GM10266 (cell line): ENCODE results near the gene COL23A1.

Source experiments
- DNase-seq: peaks from one replicate; pipeline ENCODE4 v3.0.0; 2012; ENCODE audit errors: extremely low spot score
- TF ChIP-seq, protein P1 (sequence below): IDR thresholded peaks from 2 replicates; pipeline ENCODE4 v1.5.1; 2012; ENCODE audit warnings: mild to moderate bottlenecking, low read depth; ENCODE audit not compliant: control insufficient read depth, insufficient read depth; ENCODE audit errors: missing control alignments

COL23A1 gene

DNA sequence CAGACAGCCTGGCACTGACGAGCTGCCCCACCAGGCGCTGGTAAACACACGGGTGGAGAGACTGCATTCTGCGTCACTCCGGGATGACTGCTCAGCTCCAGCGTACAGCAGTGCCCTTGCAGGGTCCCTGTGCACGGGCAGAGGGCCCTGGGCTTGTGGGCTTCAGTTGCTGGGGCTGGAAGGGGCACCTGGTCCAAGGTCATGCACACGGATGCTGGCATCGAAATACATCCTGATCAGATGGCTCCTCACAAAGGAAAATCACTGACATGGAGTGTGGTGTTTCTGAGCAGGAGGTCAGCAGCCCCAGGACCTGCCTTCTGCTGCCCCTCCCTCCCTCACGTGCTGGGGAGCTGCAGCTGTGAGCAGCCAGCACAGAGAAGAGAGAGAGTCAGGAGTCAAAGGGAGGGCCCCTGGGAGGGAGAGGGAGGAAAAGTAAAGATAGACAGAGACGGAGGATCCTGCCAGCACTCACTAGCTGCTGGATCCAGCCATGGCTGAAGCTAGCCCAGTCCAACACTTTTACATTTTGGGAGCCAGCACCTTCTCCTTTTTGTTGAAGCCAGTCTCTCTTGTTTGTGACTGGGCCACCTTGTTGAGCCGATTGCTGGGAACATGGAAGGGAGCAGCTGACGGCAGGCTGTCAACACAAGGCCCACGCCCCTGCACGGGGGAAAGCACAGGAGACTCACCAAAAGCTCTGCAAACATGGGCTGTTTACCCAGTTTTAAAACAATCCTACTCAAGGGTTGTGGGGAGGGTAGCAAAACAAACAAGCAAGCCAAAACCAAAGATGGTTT lies 191.1 kb downstream of the COL23A1 start:
- TF ChIP-seq, protein P1, sequence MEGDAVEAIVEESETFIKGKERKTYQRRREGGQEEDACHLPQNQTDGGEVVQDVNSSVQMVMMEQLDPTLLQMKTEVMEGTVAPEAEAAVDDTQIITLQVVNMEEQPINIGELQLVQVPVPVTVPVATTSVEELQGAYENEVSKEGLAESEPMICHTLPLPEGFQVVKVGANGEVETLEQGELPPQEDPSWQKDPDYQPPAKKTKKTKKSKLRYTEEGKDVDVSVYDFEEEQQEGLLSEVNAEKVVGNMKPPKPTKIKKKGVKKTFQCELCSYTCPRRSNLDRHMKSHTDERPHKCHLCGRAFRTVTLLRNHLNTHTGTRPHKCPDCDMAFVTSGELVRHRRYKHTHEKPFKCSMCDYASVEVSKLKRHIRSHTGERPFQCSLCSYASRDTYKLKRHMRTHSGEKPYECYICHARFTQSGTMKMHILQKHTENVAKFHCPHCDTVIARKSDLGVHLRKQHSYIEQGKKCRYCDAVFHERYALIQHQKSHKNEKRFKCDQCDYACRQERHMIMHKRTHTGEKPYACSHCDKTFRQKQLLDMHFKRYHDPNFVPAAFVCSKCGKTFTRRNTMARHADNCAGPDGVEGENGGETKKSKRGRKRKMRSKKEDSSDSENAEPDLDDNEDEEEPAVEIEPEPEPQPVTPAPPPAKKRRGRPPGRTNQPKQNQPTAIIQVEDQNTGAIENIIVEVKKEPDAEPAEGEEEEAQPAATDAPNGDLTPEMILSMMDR, result no peak
- DNase-seq, result no peak

DNA sequence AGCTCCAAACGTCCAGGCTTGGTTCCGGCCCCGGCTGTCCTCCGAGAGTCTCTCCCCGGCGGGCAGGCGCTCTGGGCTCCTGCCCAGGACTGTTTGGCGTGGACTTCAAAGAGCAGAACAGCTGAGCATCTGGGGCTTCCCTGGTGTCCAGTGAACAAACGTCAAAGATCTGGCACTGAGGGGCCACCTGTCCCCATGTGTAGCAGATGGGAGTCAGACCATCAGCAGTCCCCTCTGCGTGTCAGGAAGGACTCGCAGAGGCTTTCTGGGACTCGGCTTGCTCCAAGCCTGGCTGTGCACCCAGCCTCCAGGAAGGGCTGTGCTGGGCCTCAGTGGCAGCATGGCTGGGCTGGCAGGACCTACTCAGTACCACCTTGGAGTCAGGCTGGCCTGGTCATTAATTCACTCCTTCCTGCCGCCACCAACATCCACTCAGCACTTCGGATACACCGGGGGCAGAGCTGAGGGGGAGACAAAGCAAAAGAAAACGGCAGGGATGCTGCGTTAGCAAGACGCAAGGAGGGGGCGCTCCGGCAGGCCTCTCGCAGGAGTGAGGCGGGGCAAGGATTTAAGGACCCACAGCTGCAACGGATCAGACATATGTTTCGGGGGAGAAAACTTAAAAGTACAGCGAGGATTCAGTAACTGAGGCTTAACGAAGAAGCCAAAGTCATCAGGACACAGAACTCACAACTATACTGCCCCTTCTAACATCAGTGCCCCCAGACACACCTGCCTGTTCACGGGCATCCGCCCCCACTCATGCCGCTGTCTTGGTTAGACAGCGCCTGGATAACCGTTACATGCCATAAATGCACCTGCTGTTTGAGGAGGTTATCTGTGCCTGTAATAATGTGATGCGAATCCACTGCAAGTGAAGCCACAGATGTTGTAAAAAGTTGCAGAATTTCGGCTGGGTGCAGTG lies 193.1 kb downstream of the COL23A1 start:
- TF ChIP-seq, protein P1, result no peak
- DNase-seq, result no peak

DNA sequence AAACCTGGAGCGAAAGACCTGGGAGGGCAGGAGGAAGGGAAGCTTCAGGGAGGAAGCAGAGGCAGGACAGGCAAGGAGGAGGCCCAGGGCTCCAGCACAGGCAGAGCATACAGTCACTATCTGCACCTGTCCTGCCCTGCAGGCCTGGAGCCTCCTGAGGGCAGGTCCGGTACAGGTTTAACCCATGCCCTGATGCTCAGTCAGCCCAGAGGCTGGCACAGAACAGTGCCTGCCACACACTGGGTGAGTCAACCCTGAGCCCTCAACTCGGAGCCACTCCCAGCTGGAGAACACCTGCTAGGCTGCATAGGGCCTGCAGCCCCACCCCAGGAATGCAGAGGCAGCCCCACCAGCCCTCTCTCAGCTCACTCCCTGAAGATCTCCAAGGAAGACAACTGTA lies 196.1 kb downstream of the COL23A1 start:
- no peak for DNase-seq
- TF ChIP-seq, protein P1, result no peak

DNA sequence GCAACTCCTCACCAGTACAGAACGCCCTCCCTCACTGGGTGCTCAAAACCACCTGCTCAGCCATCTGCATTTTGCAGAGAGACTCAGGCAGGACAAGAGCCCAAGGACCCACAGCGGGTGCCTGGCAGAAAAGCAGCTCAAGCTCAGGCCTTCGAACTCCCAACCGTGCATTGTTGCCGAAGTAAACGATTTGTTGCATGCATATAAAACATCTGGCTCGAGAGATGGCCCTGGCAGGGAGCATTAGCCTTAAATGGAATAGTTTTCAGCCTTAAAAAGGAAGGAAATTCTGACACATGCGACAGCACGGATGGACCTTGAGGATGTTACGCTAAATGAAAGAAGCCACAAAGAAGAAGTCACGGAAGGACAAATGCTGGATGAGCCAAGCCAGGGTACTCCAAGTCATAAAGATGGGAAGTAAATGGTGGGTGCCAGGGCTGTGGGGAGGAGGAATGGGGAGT lies 197.2 kb downstream of the COL23A1 start:
- no peak for DNase-seq
- TF ChIP-seq, protein P1, result no peak

DNA sequence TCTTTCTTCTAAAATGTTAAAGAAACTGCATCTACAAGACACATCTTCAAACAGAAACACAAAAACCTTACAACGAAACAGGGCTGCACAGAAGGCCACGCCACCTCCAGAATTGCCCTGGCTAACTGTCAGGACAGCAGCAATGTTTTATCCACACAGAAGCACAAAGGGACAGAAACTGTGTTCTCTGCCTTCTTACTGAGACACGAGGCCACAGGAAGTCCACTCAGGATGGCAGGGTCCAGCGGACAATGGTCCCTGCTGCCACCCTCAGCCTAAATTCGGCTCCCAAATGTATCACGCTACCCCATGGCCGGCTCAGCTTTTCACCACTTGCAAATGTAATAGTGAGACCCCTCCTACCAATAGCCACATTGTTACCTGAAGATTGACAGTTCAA lies 197.8 kb downstream of the COL23A1 start:
- TF ChIP-seq, protein P1, result no peak
- DNase-seq, result no peak

DNA sequence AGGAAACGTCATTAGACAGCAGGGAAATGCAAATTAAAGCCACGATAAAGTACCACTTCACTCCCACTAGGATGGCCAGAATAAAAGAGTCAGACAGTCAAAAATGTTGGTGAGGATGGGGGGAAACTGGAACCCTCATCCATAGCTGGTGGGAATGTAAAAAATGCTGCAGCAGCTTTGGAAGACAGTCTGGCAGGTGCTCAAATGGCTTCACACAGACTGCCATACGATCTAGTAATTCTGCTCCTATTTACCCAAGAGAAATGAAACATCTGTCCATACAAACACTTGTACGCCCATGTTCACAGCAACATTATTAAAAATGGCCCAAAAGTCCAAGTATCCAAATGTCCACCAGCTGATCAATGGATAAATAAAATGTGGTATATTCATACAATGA lies 198.7 kb downstream of the COL23A1 start:
- TF ChIP-seq, protein P1, result no peak
- DNase-seq, result no peak

DNA sequence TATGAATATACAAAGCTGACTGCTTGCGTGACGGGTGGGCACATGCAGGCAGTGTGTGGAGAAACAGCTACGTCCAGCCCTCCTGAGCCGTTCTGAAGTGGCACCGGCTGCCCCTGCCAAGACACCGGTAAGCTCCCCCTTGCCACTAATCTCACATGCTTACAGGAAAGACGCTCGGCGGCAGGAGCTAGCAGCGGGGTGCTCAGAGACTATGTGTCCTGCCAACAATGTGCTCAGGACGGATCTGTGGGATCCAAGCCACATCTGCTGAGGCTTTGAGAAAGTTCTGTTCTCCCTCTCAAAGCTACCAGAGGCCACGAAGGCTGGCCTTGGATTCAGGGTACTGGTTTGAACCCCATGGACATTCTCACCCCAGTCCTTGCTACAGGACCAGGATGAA lies 200.4 kb downstream of the COL23A1 start:
- DNase-seq, result no peak
- TF ChIP-seq, protein P1, result no peak
